ENCODE measurements around the gene KIAA0513.

DNA sequence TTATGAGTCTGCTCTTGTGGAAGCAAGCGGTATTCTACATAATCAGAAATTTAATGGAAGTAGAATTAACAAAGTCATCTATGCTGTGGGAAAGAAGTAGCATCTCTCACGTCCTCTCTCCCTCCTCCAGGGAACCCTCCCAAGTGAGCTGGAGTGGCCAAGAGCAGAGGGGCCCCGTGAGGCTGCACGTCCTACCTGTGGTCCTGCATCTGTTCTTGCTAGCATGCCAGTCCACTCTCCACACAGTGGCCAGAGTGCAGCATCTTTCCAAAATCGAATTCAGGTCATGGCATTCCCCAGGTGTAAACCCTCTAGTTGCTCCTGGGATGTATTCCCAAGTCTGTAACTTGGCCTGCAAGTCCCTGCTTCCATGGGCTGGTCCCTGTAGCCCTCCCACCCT lies 10.1 kb downstream of the KIAA0513 start:
- TF ChIP-seq POLR2AphosphoS5 (IDR thresholded peaks at IDR 0.05; ENCODE audit: low read depth, low read length) = no peak
- TF ChIP-seq POLR2A (IDR thresholded peaks at IDR 0.05; ENCODE audit: borderline replicate concordance, extremely low read depth, insufficient read depth, insufficient read length) = no peak
- TF ChIP-seq MAX (IDR thresholded peaks at IDR 0.05) = no peak
- no peak for TF ChIP-seq EZH2 (IDR thresholded peaks at IDR 0.05)
- TF ChIP-seq CTCF (IDR thresholded peaks at IDR 0.05 in 2 of 3, conservative IDR thresholded peaks at IDR 0.05 in 1 of 3; ENCODE audit: borderline replicate concordance in 1 of 3, insufficient read depth in 1 of 3, low read depth in 2 of 3, low read length in 2 of 3) = no peak
- TF ChIP-seq SRF (IDR thresholded peaks at IDR 0.05; ENCODE audit: low read depth) = no peak
- TF ChIP-seq RAD21 (IDR thresholded peaks at IDR 0.05; ENCODE audit: low read depth) = no peak
- TF ChIP-seq ATF3 (IDR thresholded peaks at IDR 0.05) = no peak
